H1 (cell line): ENCODE measurements around the gene VASP. TPM values are rescaled to one million over a fixed set of nuclear protein-coding genes. Genes with fewer than 3 reads are reported as not detected.

Experiments
- CTCF ChIA-PET: fragments of 300-600 bp; sonication (Branson Sonifier 250); formaldehyde crosslinking; loops from one replicate; lab custom pipeline; 2021; ENCODE audit not compliant: partially characterized antibody; lab: Charles Lee
- POLR2A ChIA-PET: fragments of 300-600 bp; sonication (Branson Sonifier 250); formaldehyde crosslinking; loops from one replicate; lab custom pipeline; 2021; ENCODE audit warnings: inconsistent platforms; ENCODE audit not compliant: partially characterized antibody; lab: Charles Lee
- DNase-seq, 2 experiments: peaks; one replicate each; pipeline versions ENCODE4 v3.0.0 to v3.0.0-alpha.2; 2010 to 2022; ENCODE audit warnings: low spot score in 2 of 2, low read depth in 1 of 2, mixed read lengths in 1 of 2
- FAIRE-seq: peaks from 2 replicates; lab custom pipeline; 2011; peaks lifted over from hg19 to GRCh38; lab: Jason Lieb, UNC
- H2AFZ ChIP-seq: 2 replicates; pipeline ENCODE4 v1.8.1; 2012; ENCODE audit warnings: low read length, inconsistent platforms
- H2AK5ac ChIP-seq: 2 replicates; pipeline ENCODE4 v1.6.1; 2013; ENCODE audit warnings: low read depth, low read length
- H2BK120ac ChIP-seq: replicated peaks from 2 replicates; pipeline ENCODE3; 2013; ENCODE audit warnings: low read depth, low read length, inconsistent platforms
- H2BK12ac ChIP-seq: 2 replicates; pipeline ENCODE4 v1.6.1; 2013; ENCODE audit warnings: low read depth, low read length
- H2BK15ac ChIP-seq: 2 replicates; pipeline ENCODE4 v1.6.1; 2013; ENCODE audit warnings: low read length
- H2BK20ac ChIP-seq: 2 replicates; pipeline ENCODE4 v1.6.1; 2013; ENCODE audit warnings: low read length
- H2BK5ac ChIP-seq: 2 replicates; pipeline ENCODE4 v1.6.1; 2013; ENCODE audit warnings: low read depth, low read length
- H3K14ac ChIP-seq: 2 replicates; pipeline ENCODE4 v1.6.1; 2013; ENCODE audit warnings: inconsistent platforms; ENCODE audit not compliant: insufficient read length
- H3K18ac ChIP-seq: 2 replicates; pipeline ENCODE4 v1.6.1; 2013; ENCODE audit warnings: low read length; ENCODE audit errors: extremely low read depth
- H3K23ac ChIP-seq: 2 replicates; pipeline ENCODE4 v1.6.1; 2013; ENCODE audit warnings: inconsistent platforms; ENCODE audit not compliant: insufficient read length
- H3K23me2 ChIP-seq: 2 replicates; pipeline ENCODE4 v1.6.1; 2013; ENCODE audit warnings: low read depth, low read length
- H3K27ac ChIP-seq: 2 replicates; pipeline ENCODE4 v1.6.1; 2011; ENCODE audit warnings: low read depth, low read length, inconsistent platforms
- H3K27me3 ChIP-seq, 4 experiments: replicated peaks in 1 of 4; 1 replicate in 1 of 4; 2 replicates in 3 of 4; pipeline versions ENCODE4 v1.6.1 to v1.8.1; 2011 to 2013; ENCODE audit warnings: low read length in 3 of 4, mild to moderate bottlenecking in 3 of 4, inconsistent platforms in 2 of 4, mixed read lengths in 2 of 4, moderate library complexity in 1 of 4; ENCODE audit not compliant: control insufficient read depth in 3 of 4, insufficient read depth in 3 of 4; ENCODE audit errors: extremely low read depth in 1 of 4
- H3K36me3 ChIP-seq, 4 experiments: 2 replicates each; pipeline versions ENCODE4 v1.6.1 to v1.8.1; 2011 to 2013; ENCODE audit warnings: mild to moderate bottlenecking in 4 of 4, low read length in 3 of 4, moderate library complexity in 2 of 4, control low read depth in 1 of 4, inconsistent platforms in 1 of 4; ENCODE audit not compliant: insufficient read depth in 4 of 4, control insufficient read depth in 2 of 4
- H3K4ac ChIP-seq: replicated peaks from 2 replicates; pipeline ENCODE3; 2013; ENCODE audit warnings: low read length, low read depth, mixed read lengths, inconsistent platforms; ENCODE audit not compliant: insufficient read length
- H3K4me1 ChIP-seq, 4 experiments: replicated peaks in 1 of 4; 1 replicate in 1 of 4; 2 replicates in 3 of 4; pipeline versions ENCODE4 v1.6.1 to v1.8.1; 2011 to 2013; ENCODE audit warnings: low read length in 3 of 4, inconsistent platforms in 2 of 4, mixed read lengths in 1 of 4; ENCODE audit not compliant: insufficient read depth in 4 of 4, control insufficient read depth in 3 of 4
- H3K4me2 ChIP-seq, 2 experiments: 2 replicates each; pipeline versions ENCODE4 v1.6.1 to v1.8.1; 2011 to 2013; ENCODE audit warnings: low read depth in 2 of 2, low read length in 2 of 2, control low read depth in 1 of 2, inconsistent platforms in 1 of 2, mild to moderate bottlenecking in 1 of 2; ENCODE audit not compliant: insufficient read depth in 1 of 2
- H3K4me3 ChIP-seq, 4 experiments: fragments of 200-600, 300-600 bp in 1 of 4; sonication (generic), shearing (Covaris generic), sonication (Bioruptor Twin) in 1 of 4; 2 replicates each; pipeline versions ENCODE4 v1.5.1 to v1.8.1; 2011 to 2016; ENCODE audit warnings: low read length in 4 of 4, low read depth in 3 of 4, control low read depth in 2 of 4, inconsistent platforms in 2 of 4, mild to moderate bottlenecking in 2 of 4, mixed read lengths in 1 of 4, moderate library complexity in 1 of 4; ENCODE audit not compliant: insufficient read depth in 2 of 4; ENCODE audit errors: extremely low read depth in 1 of 4
- H3K56ac ChIP-seq: replicated peaks from 2 replicates; pipeline ENCODE3; 2013; ENCODE audit warnings: low read depth, mild to moderate bottlenecking, mixed read lengths, low read length, inconsistent platforms; ENCODE audit not compliant: insufficient read length
- H3K79me1 ChIP-seq: 2 replicates; pipeline ENCODE4 v1.6.1; 2013; ENCODE audit warnings: low read depth, low read length, control low read depth
- H3K79me2 ChIP-seq, 2 experiments: 2 replicates each; pipeline versions ENCODE4 v1.6.1 to v1.8.1; 2012 to 2013; ENCODE audit warnings: low read length in 2 of 2, mild to moderate bottlenecking in 2 of 2, inconsistent platforms in 1 of 2; ENCODE audit not compliant: insufficient read depth in 2 of 2, control insufficient read depth in 1 of 2
- H3K9ac ChIP-seq, 4 experiments: replicated peaks in 1 of 4; 1 replicate in 1 of 4; 2 replicates in 3 of 4; pipeline versions ENCODE4 v1.6.1 to v1.8.1; 2011 to 2013; ENCODE audit warnings: low read depth in 3 of 4, low read length in 3 of 4, control low read depth in 2 of 4, mild to moderate bottlenecking in 2 of 4, moderate library complexity in 2 of 4, inconsistent platforms in 1 of 4; ENCODE audit errors: extremely low read depth in 1 of 4
- H3K9me3 ChIP-seq, 2 experiments: 2 replicates each; pipeline versions ENCODE4 v1.6.1 to v1.8.1; 2012 to 2013; ENCODE audit warnings: mild to moderate bottlenecking in 2 of 2, moderate library complexity in 2 of 2, control low read depth in 1 of 2, inconsistent platforms in 1 of 2, low read depth in 1 of 2, low read length in 1 of 2, mixed read lengths in 1 of 2; ENCODE audit not compliant: insufficient read depth in 2 of 2
- H4K20me1 ChIP-seq, 2 experiments: replicated peaks in 1 of 2; 2 replicates each; pipeline versions ENCODE3 to v1.8.1; 2011 to 2013; ENCODE audit warnings: inconsistent platforms in 2 of 2, low read length in 2 of 2, mild to moderate bottlenecking in 1 of 2; ENCODE audit not compliant: insufficient read depth in 2 of 2, control insufficient read depth in 1 of 2
- H4K5ac ChIP-seq: 2 replicates; pipeline ENCODE4 v1.6.1; 2013; ENCODE audit warnings: low read length, low read depth, mixed read lengths, inconsistent platforms; ENCODE audit not compliant: insufficient read length
- H4K8ac ChIP-seq: 2 replicates; pipeline ENCODE4 v1.8.0; 2013; ENCODE audit warnings: mild to moderate bottlenecking, moderate library complexity, low read length, inconsistent platforms; ENCODE audit not compliant: insufficient read depth; ENCODE audit errors: extremely low read depth
- H4K91ac ChIP-seq: replicated peaks from 2 replicates; pipeline ENCODE3; 2013; ENCODE audit warnings: low read length, mixed read lengths, inconsistent platforms; ENCODE audit not compliant: insufficient read length
- CTBP2 ChIP-seq: IDR thresholded peaks from 2 replicates; pipeline ENCODE4 v1.7.0; 2011; ENCODE audit warnings: borderline replicate concordance, mild to moderate bottlenecking, moderate library complexity, mixed read lengths, low read length; ENCODE audit not compliant: insufficient read depth, insufficient read length
- CTCF ChIP-seq, 3 experiments: IDR thresholded peaks; 1 replicate in 2 of 3; 2 replicates in 1 of 3; pipeline versions ENCODE4 v1.5.1 to v1.6.1; 2011; ENCODE audit warnings: low read length in 3 of 3, mild to moderate bottlenecking in 3 of 3, inconsistent platforms in 2 of 3, low read depth in 1 of 3, moderate library complexity in 1 of 3; ENCODE audit not compliant: insufficient read depth in 1 of 3; ENCODE audit errors: control extremely low read depth in 1 of 3
- EP300 ChIP-seq, 2 experiments: IDR thresholded peaks; 1 replicate in 1 of 2; 2 replicates in 1 of 2; pipeline ENCODE4 v1.6.1; 2011 to 2012; ENCODE audit warnings: low read depth in 2 of 2, low read length in 2 of 2, mild to moderate bottlenecking in 2 of 2, borderline replicate concordance in 1 of 2, inconsistent platforms in 1 of 2, moderate library complexity in 1 of 2
- JUND ChIP-seq: IDR thresholded peaks from 2 replicates; pipeline ENCODE4 v1.6.1; 2011; ENCODE audit warnings: mild to moderate bottlenecking, improper control_type of control experiment, low read length
- MAX ChIP-seq: IDR thresholded peaks from 2 replicates; pipeline ENCODE4 v1.6.1; 2012; ENCODE audit warnings: inconsistent platforms
- PHF8 ChIP-seq: fragments of 200-600 bp; sonication (generic); conservative IDR thresholded peaks from 2 replicates; pipeline ENCODE4 v1.7.1; 2012; ENCODE audit warnings: low read depth, mild to moderate bottlenecking, inconsistent platforms, low read length, moderate library complexity
- SUZ12 ChIP-seq: fragments of 200-600 bp; sonication (generic); IDR thresholded peaks from 2 replicates; pipeline ENCODE4 v1.6.1; 2012; ENCODE audit warnings: mild to moderate bottlenecking, inconsistent platforms, low read length, moderate library complexity, mixed read lengths
- WGBS, 2 experiments: shearing (Covaris generic) in 1 of 2; methylation state at CpG; one replicate each; pipeline versions ENCODE4 v1.1.6 to v1.1.7; 2013 to 2015; ENCODE audit warnings: low lambda C conversion rate in 2 of 2, mixed read lengths in 2 of 2, inconsistent platforms in 1 of 2, low coverage in 1 of 2, missing lambda C conversion rate in 1 of 2; ENCODE audit not compliant: insufficient replicate concordance in 2 of 2, insufficient coverage in 1 of 2, insufficient read length in 1 of 2; ENCODE audit errors: extremely low coverage in 1 of 2, missing lambda C conversion rate in 1 of 2; 5-methylcytosine and 5-hydroxymethylcytosine counted together
- polyA plus RNA-seq, 7 experiments: library from polyadenylated mRNA; depleted of rRNA in 3 of 7; stranded (reverse) in 5 of 7; unstranded in 2 of 7; fragments of >200 nt in 5 of 7; fragments of 200-250 nt in 2 of 7; gene quantifications; 1 replicate in 5 of 7; 2 replicates in 1 of 7; 4 replicates in 1 of 7; pipeline versions ENCODE4 v1.2.1 to v1.2.3, GENCODE V29; 2011 to 2013; ENCODE audit warnings: missing spikeins in 2 of 7, mixed read lengths in 2 of 7
- total RNA-seq: library from RNA; stranded (reverse); fragmentation: NEBNext Ultra II Directional; extraction: Animal tissue kit (Norgen Biotek cat#: 25700); gene quantifications from 2 replicates; pipeline ENCODE4 v1.2.1, GENCODE V29; 2021

Gene VASP
- total and polyA plus RNA-seq, 2 of the 8 experiments (the other 6 are each of a cell fraction or from before 2014, with no cell fraction given) = 89.7 to 135 TPM

GRCh38 chr19:45528744-45529419, 21.6 kb downstream of the VASP start:
- H3K9ac ChIP-seq = peak overlapping the region in 2 of 4 experiments; percentile 6 to 23; a peak in 2 of 7 replicates
- H3K79me1 ChIP-seq = no peaks in the 10 kb centered on the region
- POLR2A ChIA-PET = interaction anchor here (0.5 to 3.6 kb wide), 17 partner anchors 9 to 683 kb away, joined by 3 to 16 read pairs (median 5); no protein-coding TSS in a partner anchor
- no peak overlapping the region for H3K27ac ChIP-seq
- H4K8ac ChIP-seq = peak overlapping the region; percentile 62; the same call in 1 of the 2 replicates
- peak overlapping the region; percentile 15 for H4K91ac ChIP-seq
- peak; percentile 87 to 88 for DNase-seq
- no peak overlapping the region for H4K5ac ChIP-seq
- no peak overlapping the region for H2AK5ac ChIP-seq
- no peak overlapping the region for H3K4ac ChIP-seq
- H3K14ac ChIP-seq = no peak overlapping the region
- H3K79me2 ChIP-seq = no peaks in the 10 kb centered on the region
- H3K4me2 ChIP-seq = peak overlapping the region; percentile 81 to 98
- H3K4me1 ChIP-seq = peaks cover 0 to 14% (median 9%) of the 10 kb centered on the region in 4 experiments; a peak in 5 of 7 replicates
- H3K23ac ChIP-seq = no peak overlapping the region
- no peak for FAIRE-seq
- peak overlapping the region; percentile 50 to 68 (median 58) for H3K4me3 ChIP-seq
- H2BK12ac ChIP-seq = peak overlapping the region; percentile 50; the same call in 1 of the 2 replicates
- no peak overlapping the region; the same call in 1 of the 2 replicates for H3K18ac ChIP-seq
- peak overlapping the region; percentile 17 for H3K56ac ChIP-seq
- H2BK15ac ChIP-seq = no peak overlapping the region
- H4K20me1 ChIP-seq = peaks cover 0 to 9% of the 10 kb centered on the region in 2 experiments
- H2BK120ac ChIP-seq = no peak overlapping the region
- peaks cover 5 to 6% of the 10 kb centered on the region in 2 experiments; a peak in 3 of 4 replicates for H3K9me3 ChIP-seq
- peaks cover 15% of the 10 kb centered on the region for H3K23me2 ChIP-seq
- H3K27me3 ChIP-seq = peaks cover 0 to 5% (median under 1%) of the 10 kb centered on the region in 4 experiments; a peak in 4 of 7 replicates
- CTCF ChIA-PET = interaction anchor here (0.7 to 2.9 kb wide), 17 partner anchors 9 to 215 kb away, joined by 3 to 22 read pairs (median 5); no protein-coding TSS in a partner anchor
- H2BK5ac ChIP-seq = peak overlapping the region; percentile 66
- H2AFZ ChIP-seq = peak overlapping the region; percentile 45; the same call in 1 of the 2 replicates
- no peak overlapping the region for H2BK20ac ChIP-seq
- 3% methylated on average over 37 of the region's 49 CpGs; no CpG with 5 or more reads in 1 of the 2 experiments for WGBS, 2 experiments
- peaks cover 7 to 22% (median 15%) of the 10 kb centered on the region in 4 experiments for H3K36me3 ChIP-seq
- 0 out of 2 replicates have a peak, but pooled peaks have one; percentile 4 for TF ChIP-seq PHF8
- peak; percentile 76 for TF ChIP-seq MAX
- TF ChIP-seq EP300 (IDR thresholded peaks at IDR 0.05; ENCODE audit: borderline replicate concordance in 1 of 2, low read depth in 2 of 2, low read length in 2 of 2) = peak in 1 of 2 experiments; percentile 98; a peak in 2 of 3 replicates
- TF ChIP-seq JUND = peak; percentile 92
- no peak for TF ChIP-seq SUZ12
- TF ChIP-seq CTCF (IDR thresholded peaks at IDR 0.05; ENCODE audit: control extremely low read depth in 1 of 3, insufficient read depth in 1 of 3, low read depth in 1 of 3, low read length in 3 of 3) = peak; percentile 7 to 26 (median 14)
- no peak for TF ChIP-seq CTBP2
